Keratinocyte (primary cell): ENCODE results near the gene FBXO10. TPM values are rescaled to one million over a fixed set of nuclear protein-coding genes. Genes with fewer than 3 reads are reported as not detected.
"Not testable (repeated sequence)": the region's sequence is repeated elsewhere in the genome, so short reads cannot be mapped to it uniquely, and the experiment has no call there.

Experiments
- DNase-seq: peaks from one replicate; pipeline ENCODE4 v3.0.0-alpha.2; 2011; ENCODE audit warnings: low read depth, missing footprints, low spot score
- FAIRE-seq: peaks from 2 replicates; lab custom pipeline; 2011; peaks lifted over from hg19 to GRCh38; lab: Jason Lieb, UNC
- H2AFZ ChIP-seq: 2 replicates; pipeline ENCODE4 v1.6.0; 2012; ENCODE audit warnings: low read length, control low read depth, inconsistent platforms; ENCODE audit not compliant: control insufficient read depth
- H3K27ac ChIP-seq: 2 replicates; pipeline ENCODE4 v1.5.1; 2011; ENCODE audit warnings: low read length; ENCODE audit not compliant: control insufficient read depth, insufficient read depth
- H3K27me3 ChIP-seq: 3 replicates; pipeline ENCODE4 v1.6.0; 2011; ENCODE audit warnings: low read length; ENCODE audit not compliant: control insufficient read depth, insufficient read depth; ENCODE audit errors: extremely low read depth
- H3K36me3 ChIP-seq, 2 experiments: 2 replicates in 1 of 2; 3 replicates in 1 of 2; pipeline ENCODE4 v1.5.1; 2011; ENCODE audit warnings: low read length in 2 of 2, mild to moderate bottlenecking in 1 of 2; ENCODE audit not compliant: control insufficient read depth in 2 of 2, insufficient read depth in 2 of 2; ENCODE audit errors: extremely low read depth in 1 of 2
- H3K4me1 ChIP-seq: 3 replicates; pipeline ENCODE4 v1.5.1; 2011; ENCODE audit warnings: low read length; ENCODE audit not compliant: control insufficient read depth, insufficient read depth; ENCODE audit errors: extremely low read depth
- H3K4me2 ChIP-seq: 3 replicates; pipeline ENCODE4 v1.6.0; 2011; ENCODE audit warnings: low read depth, low read length; ENCODE audit not compliant: control insufficient read depth, insufficient read depth; ENCODE audit errors: extremely low read depth
- H3K4me3 ChIP-seq, 3 experiments: fragments of 200-600 bp in 1 of 3; sonication (generic) in 1 of 3; 2 replicates in 2 of 3; 3 replicates in 1 of 3; pipeline ENCODE4 v1.5.1; 2011 to 2016; ENCODE audit warnings: low read length in 3 of 3, mild to moderate bottlenecking in 3 of 3, control low read depth in 2 of 3, inconsistent platforms in 1 of 3, low read depth in 1 of 3, mixed read lengths in 1 of 3, mixed run types in 1 of 3, moderate library complexity in 1 of 3; ENCODE audit not compliant: control insufficient read depth in 2 of 3, insufficient read depth in 2 of 3; ENCODE audit errors: extremely low read depth in 1 of 3
- H3K79me2 ChIP-seq: 2 replicates; pipeline ENCODE4 v1.6.0; 2012; ENCODE audit warnings: low read length; ENCODE audit not compliant: control insufficient read depth, insufficient read depth
- H3K9ac ChIP-seq: 3 replicates; pipeline ENCODE4 v1.6.0; 2011; ENCODE audit warnings: low read length; ENCODE audit not compliant: control insufficient read depth, insufficient read depth; ENCODE audit errors: extremely low read depth
- H3K9me1 ChIP-seq: 3 replicates; pipeline ENCODE4 v1.6.0; 2011; ENCODE audit warnings: low read length; ENCODE audit not compliant: control insufficient read depth, insufficient read depth; ENCODE audit errors: extremely low read depth
- H3K9me3 ChIP-seq: 2 replicates; pipeline ENCODE4 v1.5.1; 2012; ENCODE audit warnings: low read depth, low read length; ENCODE audit not compliant: control insufficient read depth
- H4K20me1 ChIP-seq: 3 replicates; pipeline ENCODE4 v1.6.0; 2011; ENCODE audit warnings: low read length; ENCODE audit not compliant: control insufficient read depth, insufficient read depth; ENCODE audit errors: extremely low read depth
- CTCF ChIP-seq, 3 experiments: IDR thresholded peaks in 1 of 3; conservative IDR thresholded peaks in 1 of 3; optimal IDR thresholded peaks in 1 of 3; 2 replicates in 2 of 3; 3 replicates in 1 of 3; pipeline versions ENCODE3 to v1.5.1; 2011; ENCODE audit warnings: low read length in 3 of 3, mild to moderate bottlenecking in 3 of 3, moderate library complexity in 2 of 3, control low read depth in 1 of 3, inconsistent platforms in 1 of 3; ENCODE audit not compliant: insufficient read depth in 2 of 3; ENCODE audit errors: extremely low read depth in 1 of 3
- EZH2 ChIP-seq: IDR thresholded peaks from one replicate; pipeline ENCODE4 v1.6.1; 2012; ENCODE audit warnings: inconsistent platforms, mild to moderate bottlenecking, low read length, moderate library complexity
- dilution Hi-C: fragments of 300-500 bp; cut with MboI; formaldehyde crosslinking; loops from one replicate; pipeline ENCODE4 v1.7.0; 2020; ENCODE audit warnings: low sequenced_read_pairs; ENCODE audit not compliant: extremely low pct_ligation_motif_present
- polyA plus RNA-seq, 5 experiments: library from polyadenylated mRNA; depleted of rRNA in 3 of 5; stranded (reverse) in 3 of 5; stranded (forward) in 1 of 5; unstranded in 1 of 5; fragments of >200 nt; gene quantifications; 1 replicate in 1 of 5; 2 replicates in 3 of 5; 3 replicates in 1 of 5; pipeline versions ENCODE4 v1.2.1 to v1.2.3, GENCODE V29; 2011 to 2012; ENCODE audit warnings: missing spikeins in 2 of 5, low read depth in 1 of 5, low replicate concordance in 1 of 5

Gene FBXO10
- polyA plus RNA-seq, 1 donor (not counting 4 experiments of a cell fraction or from before 2014, with no cell fraction given), result 4.1 TPM

GRCh38 chr9:37604296-37604695 lies 28.1 kb upstream of the FBXO10 start:
- Histone ChIP-seq H2AFZ (no peak overlapping the region), H3K27ac (no peak overlapping the region), H3K79me2 (no peaks in the 10 kb centered on the region), H3K9me1 (no peaks in the 10 kb centered on the region), H3K9me3 (no peaks in the 10 kb centered on the region), H3K27me3 (peaks cover 10% of the 10 kb centered on the region), H3K4me3 (no peak overlapping the region), H3K4me2 (no peak overlapping the region), H4K20me1 (no peaks in the 10 kb centered on the region), H3K4me1 (peaks cover 10% of the 10 kb centered on the region), H3K36me3 (no peaks in the 10 kb centered on the region), H3K9ac (no peak overlapping the region)
- dilution Hi-C loops, result no loop called here
- no peak for TF ChIP-seq CTCF (optimal IDR thresholded peaks at IDR 0.05 in 1 of 3, IDR thresholded peaks at IDR 0.05 in 1 of 3, conservative IDR thresholded peaks at IDR 0.05 in 1 of 3; ENCODE audit: extremely low read depth in 1 of 3, insufficient read depth in 2 of 3, low read length in 3 of 3)
- TF ChIP-seq EZH2, result no peak
- FAIRE-seq (no peak), DNase-seq (no peak)

GRCh38 chr9:37602817-37603216 lies 26.6 kb upstream of the FBXO10 start:
- H3K36me3 ChIP-seq, result no peaks in the 10 kb centered on the region
- H3K9ac ChIP-seq, result no peak overlapping the region
- DNase-seq, result peak; percentile 19
- H3K79me2 ChIP-seq, result no peaks in the 10 kb centered on the region
- H4K20me1 ChIP-seq, result no peaks in the 10 kb centered on the region
- H3K9me3 ChIP-seq, result no peaks in the 10 kb centered on the region
- H3K4me3 ChIP-seq, result no peak overlapping the region
- peak overlapping the region; percentile 50 for H3K4me2 ChIP-seq
- TF ChIP-seq EZH2 (no peak), CTCF (optimal IDR thresholded peaks at IDR 0.05 in 1 of 3, IDR thresholded peaks at IDR 0.05 in 1 of 3, conservative IDR thresholded peaks at IDR 0.05 in 1 of 3; ENCODE audit: extremely low read depth in 1 of 3, insufficient read depth in 2 of 3, low read length in 3 of 3) (no peak)
- peak; percentile 86 for FAIRE-seq
- peaks cover 10% of the 10 kb centered on the region for H3K27me3 ChIP-seq
- peaks cover 10% of the 10 kb centered on the region for H3K4me1 ChIP-seq
- H3K27ac ChIP-seq, result no peak overlapping the region
- dilution Hi-C loops, result no loop called here
- no peak overlapping the region for H2AFZ ChIP-seq
- H3K9me1 ChIP-seq, result no peaks in the 10 kb centered on the region

- H3K27ac ChIP-seq, H2AFZ ChIP-seq, H4K20me1 ChIP-seq, H3K9me1 ChIP-seq, DNase-seq, H3K27me3 ChIP-seq, H3K9me3 ChIP-seq, H3K9ac ChIP-seq, H3K36me3 ChIP-seq, H3K79me2 ChIP-seq, H3K4me3 ChIP-seq, H3K4me2 ChIP-seq, FAIRE-seq, dilution Hi-C loops: not testable (repeated sequence)
- peaks cover 11% of the 10 kb centered on the region for H3K4me1 ChIP-seq
Measured at GRCh38 chr9:37602061-37602460, 25.9 kb upstream of the FBXO10 start.
